BLaER1 (cell line): Measurements from ENCODE around the gene TRAPPC13.
A peak's percentile ranks its signal among the peaks of the same experiment; 100 is the strongest.

Experiments used
- H3K27ac ChIP-seq: shearing (Covaris generic); formaldehyde crosslinking; 2 replicates; pipeline ENCODE4 v1.8.1; 2022
- H3K27me3 ChIP-seq: shearing (Covaris generic); formaldehyde crosslinking; 2 replicates; pipeline ENCODE4 v1.8.1; 2022
- H3K36me3 ChIP-seq: shearing (Covaris generic); formaldehyde crosslinking; 2 replicates; pipeline ENCODE4 v1.8.1; 2022
- H3K4me1 ChIP-seq: shearing (Covaris generic); formaldehyde crosslinking; 2 replicates; pipeline ENCODE4 v1.8.1; 2022
- H3K4me2 ChIP-seq: shearing (Covaris generic); formaldehyde crosslinking; 2 replicates; pipeline ENCODE4 v1.8.1; 2022
- H3K4me3 ChIP-seq: shearing (Covaris generic); formaldehyde crosslinking; 2 replicates; pipeline ENCODE4 v1.8.1; 2022
- H3K9ac ChIP-seq: shearing (Covaris generic); formaldehyde crosslinking; 2 replicates; pipeline ENCODE4 v1.8.1; 2022
- H3K9me3 ChIP-seq: shearing (Covaris generic); formaldehyde crosslinking; 2 replicates; pipeline ENCODE4 v1.8.1; 2022
- H4K20me1 ChIP-seq: shearing (Covaris generic); formaldehyde crosslinking; 2 replicates; pipeline ENCODE4 v1.8.1; 2022
- Cebpa-rat ChIP-seq: shearing (Covaris generic); IDR thresholded peaks from 2 replicates; pipeline ENCODE4 v1.8.1; 2022

TRAPPC13 gene

DNA sequence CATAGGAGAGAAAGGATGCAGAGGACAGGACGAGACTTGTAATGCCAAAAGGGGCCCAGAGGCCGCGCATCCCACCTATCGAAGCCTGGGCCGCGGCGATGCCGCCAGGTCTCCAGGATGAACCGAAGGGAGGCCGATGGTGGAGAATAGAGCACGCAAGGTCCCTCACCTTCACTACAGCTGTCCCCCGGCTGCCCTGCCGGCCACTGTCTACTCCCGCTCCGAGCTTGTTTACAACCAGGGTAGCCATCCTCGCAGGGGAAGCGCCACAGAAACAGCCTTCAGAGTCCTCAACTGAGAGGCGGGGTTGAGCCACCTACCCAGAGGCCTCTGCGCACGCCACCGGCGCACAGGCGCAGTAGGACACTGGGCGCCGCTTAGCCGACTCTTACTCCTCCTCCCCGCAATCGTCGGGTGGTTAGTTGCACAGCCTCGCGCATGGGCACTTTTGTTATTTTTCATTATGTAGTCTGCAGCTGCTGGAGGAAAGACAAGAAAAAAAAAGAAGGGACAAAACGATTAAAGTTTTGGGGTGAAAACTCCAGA lies 729 bp upstream of the TRAPPC13 start, which contains the start of gene TRIM23:
Gene TRIM23, minus strand, starts transcription at position 309 of the 546 bp plus-strand sequence. Its CDS starts 59 bp downstream, at position 250.
- Histone ChIP-seq H3K36me3 (peaks cover 12% of the 10 kb centered on the region), H4K20me1 (peaks cover 20% of the 10 kb centered on the region; the same call in 1 of the 2 replicates), H3K27me3 (no peaks in the 10 kb centered on the region), H3K9me3 (no peaks in the 10 kb centered on the region), H3K9ac (peak within 1 kb of the TSS; percentile 90), H3K4me1 (peaks cover 42% of the 10 kb centered on the region), H3K27ac (peak within 1 kb of the TSS; percentile 82), H3K4me3 (peak within 1 kb of the TSS; percentile 87), H3K4me2 (peak within 1 kb of the TSS; percentile 94)
- no peak for TF ChIP-seq Cebpa-rat

DNA sequence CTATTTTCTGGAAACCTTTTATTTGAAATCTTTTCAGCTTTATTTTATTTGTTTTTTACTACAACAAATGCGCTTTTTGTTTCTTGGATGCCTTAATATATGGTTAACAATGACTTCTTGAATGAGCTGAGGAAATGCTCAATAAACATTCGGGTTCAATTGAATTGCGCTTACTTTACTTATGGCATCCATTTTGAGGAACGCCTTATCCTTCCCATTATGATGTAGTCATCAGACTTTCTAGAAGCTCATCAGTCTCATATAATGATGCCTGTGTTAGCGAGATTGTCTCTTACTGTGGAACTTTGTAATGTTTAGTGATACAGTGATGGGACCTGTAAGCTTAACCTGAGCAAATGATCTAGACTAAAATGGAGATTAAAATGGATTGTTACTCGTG lies 916 bp downstream of the TRAPPC13 start:
- Histone ChIP-seq H3K4me2 (peak overlapping the region; percentile 94), H3K4me1 (peaks cover 42% of the 10 kb centered on the region), H4K20me1 (peaks cover 14% of the 10 kb centered on the region; the same call in 1 of the 2 replicates), H3K9me3 (no peaks in the 10 kb centered on the region), H3K36me3 (peaks cover 20% of the 10 kb centered on the region), H3K27ac (peak overlapping the region; percentile 82; the same call in 1 of the 2 replicates), H3K27me3 (no peaks in the 10 kb centered on the region), H3K9ac (peak overlapping the region; percentile 90), H3K4me3 (peak overlapping the region; percentile 87)
- TF ChIP-seq Cebpa-rat: no peak

DNA sequence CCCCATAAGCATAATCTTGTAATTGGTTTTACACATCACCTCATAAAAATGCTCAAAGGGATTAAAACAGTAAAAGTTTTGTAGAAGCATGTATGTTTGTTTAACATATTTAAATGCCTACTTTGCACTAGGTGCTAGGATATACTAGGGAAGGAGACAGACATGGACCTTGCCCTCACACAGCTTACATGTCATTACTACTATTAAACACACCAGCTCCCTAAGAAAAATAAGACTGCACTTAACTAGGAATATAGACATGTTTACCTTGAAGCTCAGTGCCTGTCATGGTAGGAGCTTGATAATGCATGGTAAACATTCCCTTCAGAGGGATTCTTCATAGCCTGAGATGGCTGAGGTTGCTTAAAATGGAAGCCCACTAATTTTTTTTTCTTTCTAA lies 6.2 kb downstream of the TRAPPC13 start:
- Histone ChIP-seq H3K36me3 (peaks cover 25% of the 10 kb centered on the region), H3K27ac (no peak overlapping the region), H3K4me1 (peaks cover 9% of the 10 kb centered on the region), H3K4me2 (no peak overlapping the region), H4K20me1 (peaks cover 6% of the 10 kb centered on the region; the same call in 1 of the 2 replicates), H3K27me3 (no peaks in the 10 kb centered on the region), H3K4me3 (no peak overlapping the region), H3K9ac (no peak overlapping the region), H3K9me3 (no peaks in the 10 kb centered on the region)
- no peak for TF ChIP-seq Cebpa-rat

DNA sequence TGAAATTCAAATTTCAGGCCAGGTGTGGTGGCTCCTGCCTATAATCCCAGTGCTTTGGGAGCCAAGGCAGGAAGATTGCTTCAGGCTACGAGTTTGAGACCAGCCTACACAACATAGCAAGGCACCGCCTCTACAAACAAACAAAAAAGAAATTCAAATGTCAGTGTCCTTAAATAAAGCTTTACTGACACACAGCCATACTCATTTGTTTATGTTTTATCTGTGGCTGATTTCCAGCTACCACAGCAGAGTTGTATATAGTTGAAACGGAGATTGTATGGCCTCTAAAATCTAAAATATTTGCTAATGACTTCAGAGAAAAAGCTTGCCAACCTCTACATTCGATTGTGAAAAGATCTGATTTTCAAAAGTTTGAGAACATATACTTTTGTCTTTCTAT lies 15.4 kb downstream of the TRAPPC13 start:
- no peaks in the 10 kb centered on the region for H3K9me3 ChIP-seq
- H3K36me3 ChIP-seq: peaks cover 65% of the 10 kb centered on the region
- H3K4me3 ChIP-seq: no peak overlapping the region
- no peaks in the 10 kb centered on the region for H3K4me1 ChIP-seq
- no peaks in the 10 kb centered on the region for H4K20me1 ChIP-seq
- no peak overlapping the region for H3K27ac ChIP-seq
- no peak overlapping the region for H3K4me2 ChIP-seq
- no peaks in the 10 kb centered on the region for H3K27me3 ChIP-seq
- no peak overlapping the region for H3K9ac ChIP-seq
- TF ChIP-seq Cebpa-rat: no peak

DNA sequence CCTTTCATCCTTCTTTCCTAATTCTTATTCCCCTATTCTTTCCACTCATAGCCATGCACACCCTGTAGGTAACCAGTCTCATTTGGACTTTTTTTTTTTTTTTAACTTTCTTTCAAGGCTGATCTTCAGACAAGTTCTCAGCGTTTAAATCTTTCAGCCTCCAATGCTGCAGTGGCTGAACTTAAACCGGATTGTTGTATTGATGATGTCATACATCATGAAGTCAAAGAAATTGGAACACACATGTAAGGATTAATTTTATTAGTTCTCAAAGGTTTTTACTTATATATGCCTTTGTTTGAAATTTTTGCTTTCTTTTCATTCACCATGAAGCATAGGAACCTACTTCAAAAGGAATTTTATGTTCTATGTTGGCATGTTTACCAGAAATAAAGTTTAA lies 22.1 kb downstream of the TRAPPC13 start:
- no peaks in the 10 kb centered on the region for H3K9me3 ChIP-seq
- no peaks in the 10 kb centered on the region for H3K27me3 ChIP-seq
- TF ChIP-seq Cebpa-rat: no peak
- no peak overlapping the region for H3K27ac ChIP-seq
- no peak overlapping the region for H3K4me2 ChIP-seq
- no peaks in the 10 kb centered on the region for H4K20me1 ChIP-seq
- no peaks in the 10 kb centered on the region for H3K4me1 ChIP-seq
- peaks cover 28% of the 10 kb centered on the region; the same call in 1 of the 2 replicates for H3K36me3 ChIP-seq
- H3K4me3 ChIP-seq: no peak overlapping the region
- no peak overlapping the region for H3K9ac ChIP-seq

DNA sequence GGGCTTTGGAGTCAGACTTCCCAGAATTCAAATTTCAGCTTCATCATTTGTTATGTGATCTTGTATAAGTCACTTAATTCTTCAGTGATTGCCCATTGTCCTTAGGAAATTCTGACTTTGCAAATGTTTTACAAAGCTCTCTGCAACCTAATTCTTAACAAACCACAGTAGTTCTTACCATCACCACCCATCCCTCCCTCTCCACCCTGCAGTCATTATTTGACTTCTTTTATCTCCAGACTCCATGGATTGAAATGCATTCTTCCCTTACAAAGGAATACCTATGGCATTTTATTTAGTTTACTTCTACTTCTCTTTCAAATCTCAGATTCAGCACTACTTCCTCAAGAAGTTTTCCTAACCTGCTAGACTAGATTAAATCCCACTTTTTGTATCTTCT lies 23.1 kb downstream of the TRAPPC13 start:
- no peaks in the 10 kb centered on the region for H3K27me3 ChIP-seq
- H4K20me1 ChIP-seq: no peaks in the 10 kb centered on the region
- H3K4me1 ChIP-seq: no peaks in the 10 kb centered on the region
- H3K27ac ChIP-seq: no peak overlapping the region
- no peak for TF ChIP-seq Cebpa-rat
- no peak overlapping the region for H3K4me2 ChIP-seq
- no peak overlapping the region for H3K9ac ChIP-seq
- no peak overlapping the region for H3K4me3 ChIP-seq
- no peaks in the 10 kb centered on the region for H3K9me3 ChIP-seq
- peaks cover 24% of the 10 kb centered on the region; the same call in 1 of the 2 replicates for H3K36me3 ChIP-seq

DNA sequence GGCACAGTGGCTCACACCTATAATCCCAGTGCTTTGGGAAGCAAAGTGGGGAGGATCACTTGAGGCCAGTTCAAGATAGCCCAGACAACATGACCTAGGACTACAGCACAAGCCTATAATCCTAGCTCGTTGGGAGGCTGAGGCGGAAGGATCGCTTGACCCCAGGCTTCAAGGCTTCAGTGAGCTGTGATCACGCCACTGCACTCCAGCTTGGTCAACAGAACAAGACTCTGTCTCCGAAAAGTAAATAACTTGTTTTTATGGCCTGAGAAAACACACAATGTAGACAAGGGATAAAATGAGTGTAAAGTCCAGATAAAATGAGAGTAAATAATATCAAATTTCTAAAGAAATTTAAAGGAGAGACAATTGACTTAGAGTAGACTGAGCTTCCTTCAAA lies 26.3 kb downstream of the TRAPPC13 start:
- Histone ChIP-seq H3K4me2 (no peak overlapping the region), H3K4me3 (no peak overlapping the region), H3K27ac (no peak overlapping the region), H3K27me3 (no peaks in the 10 kb centered on the region), H3K9me3 (no peaks in the 10 kb centered on the region), H4K20me1 (no peaks in the 10 kb centered on the region), H3K4me1 (no peaks in the 10 kb centered on the region), H3K9ac (no peak overlapping the region), H3K36me3 (peaks cover 20% of the 10 kb centered on the region; the same call in 1 of the 2 replicates)
- no peak for TF ChIP-seq Cebpa-rat

DNA sequence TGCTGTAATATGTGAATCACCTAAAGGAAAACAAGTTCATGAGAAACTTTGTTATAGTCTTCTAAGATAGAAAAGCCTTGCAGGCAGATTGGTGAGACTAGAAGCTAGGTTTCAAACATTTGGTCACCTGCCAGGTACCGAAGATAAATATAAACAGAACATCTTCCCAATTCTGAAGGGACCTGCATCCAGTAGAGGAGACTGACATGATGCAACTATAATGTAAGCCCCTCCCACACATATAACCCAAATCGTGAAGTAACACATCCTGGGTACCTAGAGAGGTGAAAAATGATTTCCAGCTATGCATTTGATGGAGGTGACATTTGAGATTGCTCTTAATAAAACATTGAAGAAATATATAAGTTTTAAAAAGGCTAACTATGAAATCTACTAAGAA lies 29.9 kb downstream of the TRAPPC13 start:
- Histone ChIP-seq H3K27me3 (no peaks in the 10 kb centered on the region), H3K27ac (no peak overlapping the region), H3K4me3 (no peak overlapping the region), H3K4me1 (no peaks in the 10 kb centered on the region), H3K9ac (no peak overlapping the region), H3K9me3 (no peaks in the 10 kb centered on the region), H3K36me3 (peaks cover 18% of the 10 kb centered on the region; the same call in 1 of the 2 replicates), H3K4me2 (no peak overlapping the region), H4K20me1 (no peaks in the 10 kb centered on the region)
- TF ChIP-seq Cebpa-rat: no peak

DNA sequence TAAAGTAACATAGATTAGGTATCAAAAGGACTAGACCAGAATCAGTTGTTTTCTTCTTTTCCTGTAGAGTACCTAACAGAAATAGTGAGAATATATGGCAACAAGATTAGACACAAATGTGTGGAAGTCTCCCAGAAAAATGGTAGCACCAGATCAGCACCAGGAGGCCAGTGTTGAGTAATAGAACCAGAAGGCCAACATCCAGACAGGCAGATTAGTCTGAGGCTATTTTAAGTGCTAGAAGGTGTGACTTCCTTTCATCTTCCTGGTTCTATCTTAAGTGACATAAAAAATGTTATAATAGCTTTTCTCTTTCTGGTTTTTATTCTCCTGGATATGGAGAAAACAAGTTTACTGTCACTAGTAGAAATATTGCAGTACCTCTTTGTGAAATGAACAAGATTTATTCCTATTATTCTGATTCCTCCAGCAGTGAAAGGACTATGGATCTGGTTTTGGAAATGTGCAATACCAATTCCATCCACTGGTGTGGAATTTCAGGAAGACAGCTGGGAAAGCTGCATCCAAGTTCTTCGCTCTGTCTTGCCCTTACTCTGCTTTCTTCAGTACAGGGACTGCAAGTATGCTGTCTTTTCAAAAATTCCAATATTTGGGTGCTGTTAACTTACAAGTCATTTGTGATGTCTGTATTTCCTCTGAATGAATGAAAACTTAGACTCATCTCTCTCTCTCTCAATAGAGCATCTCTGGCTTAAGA lies 39.1 kb downstream of the TRAPPC13 start:
- no peak for TF ChIP-seq Cebpa-rat
- peaks cover 30% of the 10 kb centered on the region for H3K36me3 ChIP-seq
- no peak overlapping the region for H3K27ac ChIP-seq

DNA sequence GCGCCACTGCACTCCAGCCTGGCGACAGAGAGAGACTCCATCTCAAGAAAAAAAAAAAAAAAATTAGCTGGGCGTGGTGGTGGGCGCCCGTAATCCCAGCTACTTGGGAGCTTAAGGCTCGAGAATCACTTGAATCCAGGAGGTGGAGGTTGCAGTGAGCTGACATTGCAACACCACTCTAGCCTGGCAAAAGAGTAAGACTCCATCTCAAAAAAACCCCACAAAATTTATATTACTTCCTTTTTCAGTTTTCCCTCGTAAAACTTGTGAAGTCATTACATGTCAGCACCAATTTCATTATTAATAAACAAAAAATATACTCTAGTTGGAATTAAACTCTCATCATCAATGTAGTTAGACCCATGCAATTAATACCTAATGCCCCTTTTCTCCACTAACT lies 43.9 kb downstream of the TRAPPC13 start:
- no peak for TF ChIP-seq Cebpa-rat
- H3K9ac ChIP-seq: no peak overlapping the region
- no peaks in the 10 kb centered on the region for H4K20me1 ChIP-seq
- no peaks in the 10 kb centered on the region for H3K9me3 ChIP-seq
- no peak overlapping the region for H3K27ac ChIP-seq
- peaks cover 56% of the 10 kb centered on the region for H3K36me3 ChIP-seq
- no peaks in the 10 kb centered on the region for H3K4me1 ChIP-seq
- H3K4me2 ChIP-seq: no peak overlapping the region
- no peak overlapping the region for H3K4me3 ChIP-seq
- no peaks in the 10 kb centered on the region for H3K27me3 ChIP-seq

More for the DNA sequence above, 39.1 kb downstream of the TRAPPC13 start:
- no peak overlapping the region for H3K4me2 ChIP-seq
- H3K27me3 ChIP-seq: no peaks in the 10 kb centered on the region
- H3K9me3 ChIP-seq: no peaks in the 10 kb centered on the region
- H3K4me3 ChIP-seq: no peak overlapping the region
- H4K20me1 ChIP-seq: no peaks in the 10 kb centered on the region
- H3K4me1 ChIP-seq: no peaks in the 10 kb centered on the region
- H3K9ac ChIP-seq: no peak overlapping the region
